B cell (primary cell): ENCODE results near the gene CEP85L.

ENCODE experiments used
- CTCF ChIP-seq: fragments of 200-600 bp; IDR thresholded peaks from one replicate; pipeline ENCODE4 v1.8.0; 2022; ENCODE audit warnings: antibody characterized with exemption, mild to moderate bottlenecking
- EZH2 ChIP-seq: IDR thresholded peaks from 2 replicates; pipeline ENCODE4 v1.6.1; 2012; ENCODE audit warnings: borderline replicate concordance, low read depth, mild to moderate bottlenecking, moderate library complexity, low read length; ENCODE audit not compliant: insufficient read depth, poor library complexity, severe bottlenecking

- TF ChIP-seq CTCF, result no peak
- TF ChIP-seq EZH2, result no peak
These were observed 66.5 kb downstream of the CEP85L start for GRCh38 chr6:118584911-118585310.
